Transverse colon (tissue), 4 donors: ENCODE data around the gene GABRG3. TPM values are rescaled to one million over a fixed set of nuclear protein-coding genes. Genes with fewer than 3 reads are reported as not detected.

Experiments
- DNase-seq: peaks from one replicate; pipeline ENCODE4 v3.0.0-alpha.2; 2019
- H3K27ac ChIP-seq, 4 donors: fragments of 200-600 bp; sonication (generic); 2 replicates each; pipeline ENCODE4 v1.5.1; 2016 to 2018; ENCODE audit warnings: inconsistent platforms in 4 of 4
- H3K27me3 ChIP-seq: fragments of 200-600 bp; sonication (generic); 2 replicates; pipeline ENCODE4 v1.5.1; 2017; ENCODE audit warnings: inconsistent platforms
- H3K36me3 ChIP-seq, 4 donors: fragments of 200-600 bp; sonication (generic); 2 replicates each; pipeline ENCODE4 v1.5.1; 2017 to 2019; ENCODE audit warnings: inconsistent platforms in 4 of 4
- H3K4me1 ChIP-seq, 4 donors: fragments of 200-600 bp; sonication (generic); 2 replicates each; pipeline ENCODE4 v1.5.1; 2017 to 2020; ENCODE audit warnings: inconsistent platforms in 4 of 4
- H3K4me3 ChIP-seq, 4 donors: fragments of 200-600 bp; sonication (generic); 1 replicate in 1 of 4; 2 replicates in 3 of 4; pipeline versions ENCODE4 v1.5.1 to v1.6.1; 2017 to 2019; ENCODE audit warnings: inconsistent platforms in 4 of 4
- H3K9me3 ChIP-seq, 2 donors: fragments of 200-600 bp; sonication (generic); 2 replicates each; pipeline ENCODE4 v1.5.1; 2017 to 2019; ENCODE audit warnings: inconsistent platforms in 2 of 2
- CTCF ChIP-seq, 5 experiments: fragments of 200-600 bp in 3 of 5; fragments of 450-650 bp in 2 of 5; sonication (generic) in 3 of 5; IDR thresholded peaks; 1 replicate in 2 of 5; 2 replicates in 3 of 5; pipeline ENCODE4 v1.5.1; 2016 to 2017; ENCODE audit warnings: antibody characterized with exemption in 5 of 5, inconsistent platforms in 3 of 5, mild to moderate bottlenecking in 2 of 5, moderate library complexity in 1 of 5
- EP300 ChIP-seq: sonication (generic); formaldehyde crosslinking; IDR thresholded peaks from one replicate; pipeline ENCODE4 v1.6.1; 2017; ENCODE audit warnings: antibody characterized with exemption, low read depth
- POLR2A ChIP-seq: fragments of 450-650 bp; IDR thresholded peaks from one replicate; pipeline ENCODE4 v1.6.1; 2016; ENCODE audit warnings: antibody characterized with exemption, mild to moderate bottlenecking, moderate library complexity
- POLR2AphosphoS5 ChIP-seq, 3 donors: sonication (generic); formaldehyde crosslinking; IDR thresholded peaks; one replicate each; pipeline ENCODE4 v1.6.1; 2016; ENCODE audit warnings: antibody characterized with exemption in 3 of 3
- WGBS, 2 donors: methylation state at CpG; one replicate each; pipeline ENCODE4 v1.1.5; 2018; ENCODE audit warnings: low coverage in 1 of 2; 5-methylcytosine and 5-hydroxymethylcytosine counted together
- in situ Hi-C, 4 donors: fragments of 200-750 bp; cut with MboI; loops; one replicate each; pipeline versions ENCODE4 v1.15.0 to v1.15.1; 2017; ENCODE audit warnings: low sequenced_read_pairs in 3 of 4, low pct_ligation_motif_present in 1 of 4, low pct_unique_long_range_greater_than_20kb in 1 of 4
- intact Hi-C: fragments of 100-400 bp; cut with DNase I; formaldehyde crosslinking; loops from one replicate; pipeline ENCODE4 v1.15.1; 2023; ENCODE audit warnings: low total_unique reads
- total RNA-seq, 4 donors: library from RNA; depleted of rRNA; stranded (reverse); fragments of >200 nt; gene quantifications; one replicate each; pipeline ENCODE4 v1.1.0, GENCODE V29; 2016

GABRG3 gene
- total RNA-seq, 4 donors from 2014 or later = not detected

DNA sequence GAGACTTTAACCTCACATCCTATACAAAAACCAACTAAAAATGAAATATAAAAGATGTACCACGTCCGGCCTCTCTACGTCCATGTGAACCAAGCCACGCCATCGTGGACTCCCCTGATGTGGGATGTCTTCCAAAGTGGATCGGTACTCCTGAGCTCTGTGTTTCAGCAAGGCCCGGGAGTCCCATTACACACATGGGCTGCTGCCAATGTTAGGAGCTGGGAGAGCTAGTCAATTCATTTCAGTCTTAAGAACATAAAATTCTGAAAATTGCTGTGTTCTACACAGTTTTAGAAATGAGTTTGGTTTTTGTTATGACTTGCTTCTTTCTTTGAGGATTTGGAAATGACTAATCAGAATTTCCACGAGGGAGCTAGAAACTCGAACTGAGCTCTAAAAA is 131.0 kb downstream of the GABRG3 start:
- in situ Hi-C loops = loop anchor here in 1 of 4 donors (25.0 kb wide), 1 partner anchor 285 kb away; no protein-coding TSS in a partner anchor
- 56 to 75% methylated on average over 2 to 9 of the region's 9 CpGs for WGBS, 2 donors

DNA sequence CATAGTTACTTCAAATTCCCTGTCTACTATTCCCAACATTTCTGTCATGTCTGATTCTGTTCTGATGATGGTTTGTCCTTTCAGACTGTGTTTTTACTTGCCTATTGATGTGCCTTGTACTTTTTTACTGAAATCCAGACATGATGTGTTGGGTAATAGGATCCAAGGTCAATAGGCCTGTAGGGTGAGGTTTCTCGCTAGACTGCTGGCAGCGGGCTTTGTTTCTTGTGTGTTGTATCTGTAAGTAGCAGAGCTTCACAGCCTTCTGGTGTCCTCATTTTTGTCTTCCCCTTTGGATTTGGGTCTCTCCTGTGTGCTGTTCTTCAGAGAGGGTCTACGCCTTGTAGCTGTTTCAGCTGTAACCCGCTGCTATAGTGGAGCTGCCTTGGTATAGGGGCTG is 140.3 kb downstream of the GABRG3 start:
- DNase-seq = no peak
- Histone ChIP-seq H3K27me3 (no peaks in the 10 kb centered on the region), H3K36me3 (no peaks in the 10 kb centered on the region), H3K27ac (no peak overlapping the region), H3K9me3 (no peaks in the 10 kb centered on the region), H3K4me3 (no peak overlapping the region), H3K4me1 (no peaks in the 10 kb centered on the region)
- intact Hi-C loops (no loop called here), in situ Hi-C loops (loop anchor here in 1 of 4 donors (25.0 kb wide), 1 partner anchor 276 kb away; no protein-coding TSS in a partner anchor)
- WGBS, 2 donors = 80 to 92% methylated on average over 2 to 4 of the region's 4 CpGs
- no peak for TF ChIP-seq POLR2A
- no peak for TF ChIP-seq CTCF (IDR thresholded peaks at IDR 0.05)
- no peak for TF ChIP-seq EP300
- TF ChIP-seq POLR2AphosphoS5 (IDR thresholded peaks at IDR 0.05) = no peak

More for the DNA sequence above, 131.0 kb downstream of the GABRG3 start:
- H3K27me3 ChIP-seq = no peaks in the 10 kb centered on the region
- H3K4me3 ChIP-seq = no peak overlapping the region
- H3K4me1 ChIP-seq = no peaks in the 10 kb centered on the region
- no peak overlapping the region for H3K27ac ChIP-seq
- no peak for DNase-seq
- H3K36me3 ChIP-seq = no peaks in the 10 kb centered on the region
- H3K9me3 ChIP-seq = no peaks in the 10 kb centered on the region
- intact Hi-C loops = no loop called here
- TF ChIP-seq EP300 = no peak
- no peak for TF ChIP-seq POLR2AphosphoS5 (IDR thresholded peaks at IDR 0.05)
- no peak for TF ChIP-seq POLR2A

GRCh38 chr15:27114473-27114872 is 143.5 kb downstream of the GABRG3 start:
- no peaks in the 10 kb centered on the region for H3K4me1 ChIP-seq
- no peak for DNase-seq
- TF ChIP-seq POLR2AphosphoS5 (IDR thresholded peaks at IDR 0.05) (no peak), CTCF (IDR thresholded peaks at IDR 0.05) (no peak), POLR2A (no peak), EP300 (no peak)
- intact Hi-C loops (no loop called here), in situ Hi-C loops (loop anchor here in 1 of 4 donors (25.0 kb wide), 1 partner anchor 273 kb away; no protein-coding TSS in a partner anchor)
- no peak overlapping the region for H3K4me3 ChIP-seq
- WGBS, 2 donors = 98 to 100% methylated on average over 1 of the region's 1 CpG
- no peaks in the 10 kb centered on the region for H3K9me3 ChIP-seq
- no peak overlapping the region for H3K27ac ChIP-seq
- H3K36me3 ChIP-seq = no peaks in the 10 kb centered on the region
- H3K27me3 ChIP-seq = no peaks in the 10 kb centered on the region

DNA sequence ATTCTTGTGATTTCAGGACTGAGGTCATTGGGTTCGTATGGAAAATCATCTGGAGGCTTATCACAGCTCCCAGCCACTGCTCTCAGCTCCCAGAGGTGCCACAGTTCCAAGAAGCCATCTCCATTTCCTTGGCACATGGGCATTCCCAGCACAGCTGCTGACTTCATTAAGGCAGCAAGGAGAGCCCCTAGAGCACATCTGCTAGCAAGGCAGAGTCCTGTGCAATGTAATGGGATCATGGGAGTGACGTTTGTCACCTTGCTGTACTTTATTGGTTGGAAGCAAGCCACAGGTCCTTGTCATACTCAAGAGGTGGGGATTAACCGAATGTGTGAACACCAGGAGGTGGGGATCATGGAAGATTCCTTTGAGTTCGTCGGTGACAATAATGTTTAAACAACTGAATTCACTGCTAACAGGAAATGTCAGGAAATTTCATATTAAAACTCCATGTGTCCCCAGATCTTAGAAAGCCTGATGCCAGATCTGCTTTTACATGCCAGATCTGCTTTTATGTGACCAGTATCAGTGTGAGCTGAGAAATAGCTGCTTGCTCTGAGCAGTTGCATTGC is 148.8 kb downstream of the GABRG3 start:
- no peaks in the 10 kb centered on the region for H3K4me1 ChIP-seq
- H3K27me3 ChIP-seq = no peaks in the 10 kb centered on the region
- intact Hi-C loops = no loop called here
- H3K4me3 ChIP-seq = no peak overlapping the region
- 62 to 73% methylated on average over 3 to 5 of the region's 5 CpGs for WGBS, 2 donors
- no peak overlapping the region for H3K27ac ChIP-seq
- TF ChIP-seq EP300 = no peak
- no peak for TF ChIP-seq POLR2A
- no peak for TF ChIP-seq CTCF (IDR thresholded peaks at IDR 0.05)
- no peak for TF ChIP-seq POLR2AphosphoS5 (IDR thresholded peaks at IDR 0.05)
- no peaks in the 10 kb centered on the region for H3K36me3 ChIP-seq
- DNase-seq = no peak
- in situ Hi-C loops = loop anchor here in 1 of 4 donors (25.0 kb wide), 1 partner anchor 268 kb away; no protein-coding TSS in a partner anchor
- H3K9me3 ChIP-seq = no peaks in the 10 kb centered on the region

- Histone ChIP-seq H3K27ac (no peak overlapping the region), H3K27me3 (no peaks in the 10 kb centered on the region), H3K4me3 (no peak overlapping the region), H3K4me1 (no peaks in the 10 kb centered on the region), H3K9me3 (no peaks in the 10 kb centered on the region), H3K36me3 (no peaks in the 10 kb centered on the region)
- DNase-seq = no peak
- TF ChIP-seq EP300 = no peak
- no peak for TF ChIP-seq CTCF (IDR thresholded peaks at IDR 0.05)
- TF ChIP-seq POLR2A = no peak
- TF ChIP-seq POLR2AphosphoS5 (IDR thresholded peaks at IDR 0.05) = no peak
- intact Hi-C loops (no loop called here), in situ Hi-C loops (loop anchor here in 1 of 4 donors (25.0 kb wide), 1 partner anchor 266 kb away; no protein-coding TSS in a partner anchor)
- WGBS, 2 donors = 75 to 80% methylated on average over 1 to 2 of the region's 2 CpGs
Observed at GRCh38 chr15:27121672-27122071, 150.7 kb downstream of the GABRG3 start.
